ENCODE results near the gene P2RX1. TPM values are rescaled to one million over a fixed set of nuclear protein-coding genes. Genes with fewer than 3 reads are reported as not detected.

Gene P2RX1
- total and polyA plus RNA-seq, 2 of the 4 experiments (the other 2 are of a cell fraction): not detected

DNA sequence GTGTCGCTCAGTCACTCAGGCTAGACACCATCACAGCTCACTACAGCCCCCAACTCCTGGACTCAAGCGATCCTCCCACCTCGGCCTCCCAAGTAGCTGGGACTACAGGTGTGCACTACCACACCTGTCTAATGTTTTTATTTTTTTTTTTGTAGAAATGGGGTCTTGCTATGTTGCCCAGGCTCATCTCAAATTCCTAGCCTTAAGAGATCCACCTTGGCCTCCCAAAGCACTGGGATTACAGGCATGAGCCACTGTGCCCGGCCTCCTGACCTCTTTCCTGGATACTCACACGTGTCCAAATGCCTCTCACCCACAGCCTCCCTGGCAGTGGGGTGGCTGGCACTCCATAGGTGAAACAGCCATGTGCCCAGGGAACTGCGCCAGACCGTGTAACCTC, 40.9 kb downstream of the P2RX1 start:
- Histone ChIP-seq H3K9ac (ENCODE audit: low read depth, low read length) (no peak overlapping the region), H3K27me3 (ENCODE audit: control insufficient read depth, insufficient read depth, low read length) (no peaks in the 10 kb centered on the region), H3K4me3 (ENCODE audit: insufficient read depth, low read depth, low read length) (no peak overlapping the region), H3K9me1 (ENCODE audit: insufficient read depth, low read length) (0 out of 2 replicates have a peak, but pooled peaks cover 4% of the 10 kb centered on the region), H2BK15ac (ENCODE audit: low read depth, low read length) (no peak overlapping the region), H3K4me1 (ENCODE audit: control insufficient read depth, insufficient read depth, low read length) (peaks cover 5% of the 10 kb centered on the region; the same call in 1 of the 2 replicates), H2AK9ac (replicated peaks; ENCODE audit: low read depth, low read length, poor library complexity) (no peak overlapping the region), H3K56ac (ENCODE audit: extremely low read depth, insufficient read depth, low read length) (no peak overlapping the region), H3K14ac (replicated peaks; ENCODE audit: low read depth, low read length) (no peak overlapping the region), H3K4ac (ENCODE audit: low read depth, low read length) (no peak overlapping the region), H2BK5ac (ENCODE audit: low read depth, low read length, poor library complexity, severe bottlenecking) (no peak overlapping the region), H3K36me3 (ENCODE audit: control insufficient read depth, insufficient read depth, low read length) (peaks cover 28% of the 10 kb centered on the region), H3K79me1 (ENCODE audit: low read depth in 1 of 2, low read length in 2 of 2) (no peaks in the 10 kb centered on the region), H4K8ac (ENCODE audit: low read depth in 2 of 2, low read length in 2 of 2) (no peak overlapping the region), H2BK120ac (ENCODE audit: low read depth, low read length) (no peak overlapping the region), H3K23ac (ENCODE audit: low read depth, low read length) (no peak overlapping the region), H4K5ac (ENCODE audit: low read depth, low read length) (no peak overlapping the region), H3K18ac (ENCODE audit: low read depth, low read length) (no peak overlapping the region), H3K9me3 (ENCODE audit: control insufficient read depth, insufficient read depth, low read length) (no peaks in the 10 kb centered on the region), H2BK20ac (ENCODE audit: low read depth, low read length) (no peak overlapping the region), H3K27ac (ENCODE audit: insufficient read depth, low read length) (no peak overlapping the region), H4K20me1 (ENCODE audit: insufficient read depth, low read length) (no peaks in the 10 kb centered on the region), H4K91ac (ENCODE audit: insufficient read depth, low read depth, low read length) (no peak overlapping the region), H3K4me2 (ENCODE audit: low read depth, low read length) (no peak overlapping the region), H2AFZ (replicated peaks; ENCODE audit: low read length, poor library complexity) (no peak overlapping the region), H2AK5ac (ENCODE audit: low read depth, low read length) (no peak overlapping the region)
- ChIA-PET POLR2A (ENCODE audit: unreplicated experiment) (no interaction called here), CTCF (no interaction called here)
- ATAC-seq (ENCODE audit: low read depth): no peak
- dilution Hi-C loops (cut with HindIII; ENCODE audit: low sequenced_read_pairs, unreplicated experiment) (no loop called here), in situ Hi-C loops (cut with MboI; ENCODE audit: low sequenced_read_pairs) (no loop called here), intact Hi-C loops (cut with micrococcal nuclease) (no loop called here)
- no peak for TF ChIP-seq SMC3 (IDR thresholded peaks at IDR 0.05; ENCODE audit: low read depth, low read length)
- TF ChIP-seq MAFK (IDR thresholded peaks at IDR 0.05; ENCODE audit: low read depth, low read length): no peak
- TF ChIP-seq, protein P1, sequence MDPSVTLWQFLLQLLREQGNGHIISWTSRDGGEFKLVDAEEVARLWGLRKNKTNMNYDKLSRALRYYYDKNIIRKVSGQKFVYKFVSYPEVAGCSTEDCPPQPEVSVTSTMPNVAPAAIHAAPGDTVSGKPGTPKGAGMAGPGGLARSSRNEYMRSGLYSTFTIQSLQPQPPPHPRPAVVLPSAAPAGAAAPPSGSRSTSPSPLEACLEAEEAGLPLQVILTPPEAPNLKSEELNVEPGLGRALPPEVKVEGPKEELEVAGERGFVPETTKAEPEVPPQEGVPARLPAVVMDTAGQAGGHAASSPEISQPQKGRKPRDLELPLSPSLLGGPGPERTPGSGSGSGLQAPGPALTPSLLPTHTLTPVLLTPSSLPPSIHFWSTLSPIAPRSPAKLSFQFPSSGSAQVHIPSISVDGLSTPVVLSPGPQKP (IDR thresholded peaks at IDR 0.05; ENCODE audit: borderline replicate concordance, low read depth, low read length): no peak
- TF ChIP-seq MAZ (IDR thresholded peaks at IDR 0.05; ENCODE audit: borderline replicate concordance, low read depth, low read length): no peak
- no peak for TF ChIP-seq BHLHE40 (IDR thresholded peaks at IDR 0.05; ENCODE audit: low read depth, low read length)
- no peak for TF ChIP-seq NFE2L2 (IDR thresholded peaks at IDR 0.05; ENCODE audit: low read depth, low read length)
- TF ChIP-seq FOS (IDR thresholded peaks at IDR 0.05; ENCODE audit: low read depth, low read length): no peak
- DNase-seq: no peak
- no TSS peak for BruUV-seq (replicated peaks)
- 100% methylated on average over 2 of the region's 7 CpGs; no CpG with 5 or more reads in 1 of the 2 experiments for WGBS, 2 experiments (ENCODE audit: extremely low coverage in 2 of 2, insufficient read length in 1 of 2)
